Gastrocnemius medialis (tissue), 4 donors: ENCODE results near the gene GGA1. TPM values are rescaled to one million over a fixed set of nuclear protein-coding genes. Genes with fewer than 3 reads are reported as not detected.

Experiments
- ATAC-seq, 2 donors: fragments of 150-250 bp; one replicate each; pipeline ENCODE4 v1.9.1; 2016
- DNase-seq, 2 donors: peaks; one replicate each; pipeline ENCODE4 v3.0.0-alpha.2; 2019
- H3K27ac ChIP-seq, 4 donors: fragments of 200-600 bp; sonication (generic); 1 replicate in 1 of 4; 2 replicates in 3 of 4; pipeline ENCODE4 v1.5.1; 2016 to 2018; ENCODE audit warnings: mild to moderate bottlenecking in 2 of 4, moderate library complexity in 1 of 4
- H3K27me3 ChIP-seq, 3 donors: fragments of 200-600 bp; sonication (generic) in 2 of 3; 1 replicate in 1 of 3; 2 replicates in 2 of 3; pipeline versions ENCODE4 v1.5.1 to v1.6.0; 2016 to 2019; ENCODE audit warnings: mild to moderate bottlenecking in 1 of 3, moderate library complexity in 1 of 3
- H3K36me3 ChIP-seq, 2 donors: fragments of 200-600 bp; sonication (generic) in 1 of 2; one replicate each; pipeline ENCODE4 v1.5.1; 2017 to 2018
- H3K4me1 ChIP-seq, 2 donors: fragments of 200-600 bp; sonication (generic) in 1 of 2; one replicate each; pipeline ENCODE4 v1.5.1; 2016 to 2017; ENCODE audit warnings: mild to moderate bottlenecking in 2 of 2
- H3K4me3 ChIP-seq, 4 donors: fragments of 200-600 bp; sonication (generic) in 3 of 4; 1 replicate in 1 of 4; 2 replicates in 3 of 4; pipeline ENCODE4 v1.5.1; 2016 to 2019; ENCODE audit warnings: mild to moderate bottlenecking in 2 of 4
- H3K9me3 ChIP-seq, 3 donors: fragments of 200-600 bp; sonication (generic) in 2 of 3; 1 replicate in 1 of 3; 2 replicates in 2 of 3; pipeline ENCODE4 v1.5.1; 2016 to 2019
- POLR2A ChIP-seq, 2 donors: fragments of 450-650 bp; IDR thresholded peaks; one replicate each; pipeline ENCODE4 v1.6.1; 2017; ENCODE audit warnings: antibody characterized with exemption in 2 of 2, mild to moderate bottlenecking in 2 of 2, moderate library complexity in 2 of 2
- in situ Hi-C, 4 donors: fragments of 200-750 bp; cut with MboI; loops; one replicate each; pipeline versions ENCODE4 v1.15.0 to v1.8.0; 2017; ENCODE audit warnings: low sequenced_read_pairs in 4 of 4
- intact Hi-C: fragments of 100-400 bp; cut with DNase I; formaldehyde crosslinking; loops from one replicate; pipeline ENCODE4 v1.15.1; 2023; ENCODE audit warnings: low total_unique reads
- total RNA-seq, 4 donors: library from RNA; depleted of rRNA; stranded (reverse); fragments of >200 nt; gene quantifications; one replicate each; pipeline versions ENCODE4 v1.1.0 to v1.2.3, GENCODE V29; 2016
- TF ChIP-seq, protein P1 (sequence below), 5 experiments: fragments of 450-650 bp in 3 of 5; fragments of 200-600 bp in 2 of 5; sonication (generic) in 2 of 5; IDR thresholded peaks in 4 of 5; conservative IDR thresholded peaks in 1 of 5; 1 replicate in 4 of 5; 2 replicates in 1 of 5; pipeline ENCODE4 v1.5.1; 2016 to 2019; ENCODE audit warnings: antibody characterized with exemption in 5 of 5, mild to moderate bottlenecking in 3 of 5, moderate library complexity in 3 of 5

Gene GGA1
- total RNA-seq, 4 donors from 2014 or later = 39.0 to 48.8 (median 45.0) TPM

GRCh38 chr22:37623075-37624016 lies 14.7 kb downstream of the GGA1 start:
- no peak for TF ChIP-seq POLR2A (IDR thresholded peaks at IDR 0.05)
- TF ChIP-seq, protein P1, sequence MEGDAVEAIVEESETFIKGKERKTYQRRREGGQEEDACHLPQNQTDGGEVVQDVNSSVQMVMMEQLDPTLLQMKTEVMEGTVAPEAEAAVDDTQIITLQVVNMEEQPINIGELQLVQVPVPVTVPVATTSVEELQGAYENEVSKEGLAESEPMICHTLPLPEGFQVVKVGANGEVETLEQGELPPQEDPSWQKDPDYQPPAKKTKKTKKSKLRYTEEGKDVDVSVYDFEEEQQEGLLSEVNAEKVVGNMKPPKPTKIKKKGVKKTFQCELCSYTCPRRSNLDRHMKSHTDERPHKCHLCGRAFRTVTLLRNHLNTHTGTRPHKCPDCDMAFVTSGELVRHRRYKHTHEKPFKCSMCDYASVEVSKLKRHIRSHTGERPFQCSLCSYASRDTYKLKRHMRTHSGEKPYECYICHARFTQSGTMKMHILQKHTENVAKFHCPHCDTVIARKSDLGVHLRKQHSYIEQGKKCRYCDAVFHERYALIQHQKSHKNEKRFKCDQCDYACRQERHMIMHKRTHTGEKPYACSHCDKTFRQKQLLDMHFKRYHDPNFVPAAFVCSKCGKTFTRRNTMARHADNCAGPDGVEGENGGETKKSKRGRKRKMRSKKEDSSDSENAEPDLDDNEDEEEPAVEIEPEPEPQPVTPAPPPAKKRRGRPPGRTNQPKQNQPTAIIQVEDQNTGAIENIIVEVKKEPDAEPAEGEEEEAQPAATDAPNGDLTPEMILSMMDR (IDR thresholded peaks at IDR 0.05 in 4 of 5, conservative IDR thresholded peaks at IDR 0.05 in 1 of 5) = peak; percentile 36 to 91 (median 64)
- peak in 1 of 2 donors; percentile 60 for DNase-seq

DNA sequence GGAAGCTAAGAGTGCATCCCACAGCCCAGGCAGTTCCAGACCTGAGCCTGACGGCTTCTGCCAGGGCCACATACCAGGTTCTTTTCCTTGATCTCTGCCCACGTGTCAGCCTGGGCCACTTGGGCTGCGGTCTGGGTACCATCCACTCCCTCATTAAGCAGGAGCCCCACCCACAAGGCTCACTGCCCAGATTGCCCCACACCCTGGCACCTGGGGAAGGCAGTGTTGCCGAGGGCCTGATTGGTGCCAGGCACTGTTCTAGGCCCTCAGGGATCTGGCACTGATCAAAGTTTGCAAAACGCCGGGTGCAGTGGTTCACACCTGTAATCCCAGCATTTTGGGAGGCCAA lies 15.4 kb downstream of the GGA1 start:
- H3K36me3 ChIP-seq = peaks cover 0 to 51% of the 10 kb centered on the region in 2 donors
- TF ChIP-seq, protein P1 (IDR thresholded peaks at IDR 0.05 in 4 of 5, conservative IDR thresholded peaks at IDR 0.05 in 1 of 5) = no peak
- no peak for TF ChIP-seq POLR2A (IDR thresholded peaks at IDR 0.05)
- no peak for DNase-seq
- no peaks in the 10 kb centered on the region for H3K9me3 ChIP-seq
- peaks cover 14 to 15% of the 10 kb centered on the region in 2 donors for H3K4me1 ChIP-seq
- in situ Hi-C loops (loop anchor here in 2 of 4 donors (10.0 kb wide), 2 partner anchors 61 to 71 kb away; partner anchors contain the start of genes NOL12 (in 1 of the 2) and TRIOBP (in 1 of the 2)), intact Hi-C loops (no loop called here)
- H3K4me3 ChIP-seq = no peak overlapping the region
- ATAC-seq = no peak
- no peaks in the 10 kb centered on the region for H3K27me3 ChIP-seq
- H3K27ac ChIP-seq = no peak overlapping the region

More at GRCh38 chr22:37623075-37624016, 14.7 kb downstream of the GGA1 start:
- ATAC-seq = peak; percentile 33 to 45
- in situ Hi-C loops = loop anchor here in 2 of 4 donors (10.0 kb wide), 2 partner anchors 61 to 71 kb away; partner anchors contain the start of genes NOL12 (in 1 of the 2) and TRIOBP (in 1 of the 2)
- Histone ChIP-seq H3K9me3 (no peaks in the 10 kb centered on the region), H3K4me1 (peaks cover 14 to 15% of the 10 kb centered on the region in 2 donors), H3K27ac (no peak overlapping the region), H3K36me3 (peaks cover 0 to 51% of the 10 kb centered on the region in 2 donors), H3K27me3 (no peaks in the 10 kb centered on the region), H3K4me3 (no peak overlapping the region)
- intact Hi-C loops = no loop called here

GRCh38 chr22:37624876-37625275 lies 16.2 kb downstream of the GGA1 start:
- H3K4me1 ChIP-seq = peaks cover 14 to 15% of the 10 kb centered on the region in 2 donors
- no peaks in the 10 kb centered on the region for H3K9me3 ChIP-seq
- intact Hi-C loops = loop anchor here (5.0 kb wide), 1 partner anchor 52 kb away; the partner anchor contains the start of gene LGALS1
- H3K27me3 ChIP-seq = no peaks in the 10 kb centered on the region
- TF ChIP-seq POLR2A (IDR thresholded peaks at IDR 0.05) = no peak
- TF ChIP-seq, protein P1 (IDR thresholded peaks at IDR 0.05 in 4 of 5, conservative IDR thresholded peaks at IDR 0.05 in 1 of 5) = no peak
- H3K4me3 ChIP-seq = no peak overlapping the region
- H3K27ac ChIP-seq = no peak overlapping the region
- H3K36me3 ChIP-seq = peaks cover 0 to 51% of the 10 kb centered on the region in 2 donors
- ATAC-seq = no peak
- no peak for DNase-seq
- in situ Hi-C loops = loop anchor here in 2 of 4 donors (10.0 to 25.0 kb wide), 3 partner anchors 60 to 162 kb away; partner anchors contain the start of genes NOL12 (in 1 of the 2) and TRIOBP (in 1 of the 2)

DNA sequence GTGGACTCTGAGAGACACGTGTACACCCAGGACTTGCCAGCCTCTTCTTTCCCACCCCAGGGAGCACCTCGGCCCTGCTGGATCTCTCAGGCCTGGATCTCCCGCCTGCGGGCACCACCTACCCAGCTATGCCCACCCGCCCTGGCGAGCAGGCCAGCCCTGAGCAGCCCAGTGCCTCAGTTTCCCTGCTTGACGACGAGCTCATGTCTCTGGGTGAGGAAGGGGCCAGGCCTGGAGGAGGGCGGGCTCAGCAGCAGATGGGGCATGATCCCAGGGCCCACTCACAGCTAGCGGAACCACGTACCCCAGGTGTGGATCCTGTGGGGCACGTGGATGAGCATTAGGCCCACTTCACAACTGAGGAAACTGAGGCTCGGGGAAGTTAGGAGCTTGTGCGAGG lies 17.1 kb downstream of the GGA1 start:
- peak overlapping the region; percentile 47 to 76 (median 62) for H3K27ac ChIP-seq
- no peak for ATAC-seq
- DNase-seq = no peak
- no peaks in the 10 kb centered on the region for H3K9me3 ChIP-seq
- peaks cover 0 to 50% of the 10 kb centered on the region in 2 donors for H3K36me3 ChIP-seq
- no peak for TF ChIP-seq POLR2A (IDR thresholded peaks at IDR 0.05)
- TF ChIP-seq, protein P1 (IDR thresholded peaks at IDR 0.05 in 4 of 5, conservative IDR thresholded peaks at IDR 0.05 in 1 of 5) = no peak
- intact Hi-C loops (loop anchor here (5.0 kb wide), 1 partner anchor 52 kb away; the partner anchor contains the start of gene LGALS1), in situ Hi-C loops (loop anchor here in 2 of 4 donors (10.0 to 25.0 kb wide), 3 partner anchors 59 to 162 kb away; partner anchors contain the start of genes NOL12 (in 1 of the 2) and TRIOBP (in 1 of the 2))
- H3K4me1 ChIP-seq = peaks cover 14 to 15% of the 10 kb centered on the region in 2 donors
- H3K27me3 ChIP-seq = no peaks in the 10 kb centered on the region
- no peak overlapping the region for H3K4me3 ChIP-seq
